Ascending aorta (tissue), 2 donors: ENCODE measurements around the gene RUNX2. TPM values are rescaled to one million over a fixed set of nuclear protein-coding genes. Genes with fewer than 3 reads are reported as not detected.

Experiments
- DNase-seq, 2 donors: peaks; one replicate each; pipeline ENCODE4 v3.0.0-alpha.2; 2019; ENCODE audit warnings: low spot score in 2 of 2
- H3K27ac ChIP-seq, 2 donors: fragments of 200-600 bp; sonication (generic); one replicate each; pipeline ENCODE4 v1.5.1; 2016 to 2017; ENCODE audit warnings: mild to moderate bottlenecking in 1 of 2
- H3K27me3 ChIP-seq: fragments of 200-600 bp; sonication (generic); one replicate; pipeline ENCODE4 v1.5.1; 2017
- H3K36me3 ChIP-seq, 2 donors: fragments of 200-600 bp; sonication (generic); one replicate each; pipeline ENCODE4 v1.5.1; 2016
- H3K4me1 ChIP-seq, 2 donors: fragments of 200-600 bp; sonication (generic); one replicate each; pipeline ENCODE4 v1.5.1; 2016 to 2017; ENCODE audit warnings: mild to moderate bottlenecking in 1 of 2
- H3K4me3 ChIP-seq, 2 donors: fragments of 200-600 bp; sonication (generic); one replicate each; pipeline ENCODE4 v1.5.1; 2016 to 2017; ENCODE audit warnings: mild to moderate bottlenecking in 1 of 2
- H3K9me3 ChIP-seq, 2 donors: fragments of 200-600 bp; sonication (generic); one replicate each; pipeline ENCODE4 v1.5.1; 2016
- intact Hi-C: fragments of 100-400 bp; cut with DNase I; formaldehyde crosslinking; loops from one replicate; pipeline ENCODE4 v1.15.1; 2023
- total RNA-seq: library from RNA; depleted of rRNA; stranded (reverse); fragments of >200 nt; gene quantifications from one replicate; pipeline ENCODE4 v1.1.0, GENCODE V29; 2016
- TF ChIP-seq, protein P1 (sequence below), 3 experiments: fragments of 200-600 bp in 2 of 3; fragments of 450-650 bp in 1 of 3; sonication (generic) in 2 of 3; IDR thresholded peaks; one replicate each; pipeline ENCODE4 v1.5.1; 2016 to 2019; ENCODE audit warnings: antibody characterized with exemption in 3 of 3, mild to moderate bottlenecking in 1 of 3, moderate library complexity in 1 of 3

The RUNX2 gene
- total RNA-seq, 1 donor from 2014 or later = 0.21 TPM

DNA sequence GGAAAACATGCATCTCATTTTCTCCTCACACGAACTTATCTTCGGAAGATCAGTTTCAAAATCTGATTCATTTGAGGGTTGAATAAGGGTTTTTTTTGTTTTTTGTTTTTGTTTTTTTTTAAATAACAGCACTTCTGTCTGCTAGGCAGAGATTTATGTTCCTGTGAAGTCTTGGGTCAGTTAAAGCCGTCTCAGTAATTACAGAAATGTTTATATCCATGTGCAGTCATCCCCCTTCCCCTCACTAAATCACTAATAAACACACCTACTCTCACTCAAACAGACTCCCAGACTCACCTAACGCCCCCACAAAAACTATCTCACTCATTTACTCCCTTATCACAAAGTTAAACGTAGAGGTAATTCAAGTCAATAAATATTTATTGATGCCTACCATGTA lies 263.8 kb downstream of the RUNX2 start:
- H3K27me3 ChIP-seq = no peaks in the 10 kb centered on the region
- no peaks in the 10 kb centered on the region for H3K9me3 ChIP-seq
- TF ChIP-seq, protein P1, sequence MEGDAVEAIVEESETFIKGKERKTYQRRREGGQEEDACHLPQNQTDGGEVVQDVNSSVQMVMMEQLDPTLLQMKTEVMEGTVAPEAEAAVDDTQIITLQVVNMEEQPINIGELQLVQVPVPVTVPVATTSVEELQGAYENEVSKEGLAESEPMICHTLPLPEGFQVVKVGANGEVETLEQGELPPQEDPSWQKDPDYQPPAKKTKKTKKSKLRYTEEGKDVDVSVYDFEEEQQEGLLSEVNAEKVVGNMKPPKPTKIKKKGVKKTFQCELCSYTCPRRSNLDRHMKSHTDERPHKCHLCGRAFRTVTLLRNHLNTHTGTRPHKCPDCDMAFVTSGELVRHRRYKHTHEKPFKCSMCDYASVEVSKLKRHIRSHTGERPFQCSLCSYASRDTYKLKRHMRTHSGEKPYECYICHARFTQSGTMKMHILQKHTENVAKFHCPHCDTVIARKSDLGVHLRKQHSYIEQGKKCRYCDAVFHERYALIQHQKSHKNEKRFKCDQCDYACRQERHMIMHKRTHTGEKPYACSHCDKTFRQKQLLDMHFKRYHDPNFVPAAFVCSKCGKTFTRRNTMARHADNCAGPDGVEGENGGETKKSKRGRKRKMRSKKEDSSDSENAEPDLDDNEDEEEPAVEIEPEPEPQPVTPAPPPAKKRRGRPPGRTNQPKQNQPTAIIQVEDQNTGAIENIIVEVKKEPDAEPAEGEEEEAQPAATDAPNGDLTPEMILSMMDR (IDR thresholded peaks at IDR 0.05) = no peak
- DNase-seq = no peak
- no peak overlapping the region for H3K4me3 ChIP-seq
- H3K27ac ChIP-seq = no peak overlapping the region
- H3K36me3 ChIP-seq = no peaks in the 10 kb centered on the region
- intact Hi-C loops = no loop called here
- H3K4me1 ChIP-seq = peaks cover 0 to 2% of the 10 kb centered on the region in 2 donors

DNA sequence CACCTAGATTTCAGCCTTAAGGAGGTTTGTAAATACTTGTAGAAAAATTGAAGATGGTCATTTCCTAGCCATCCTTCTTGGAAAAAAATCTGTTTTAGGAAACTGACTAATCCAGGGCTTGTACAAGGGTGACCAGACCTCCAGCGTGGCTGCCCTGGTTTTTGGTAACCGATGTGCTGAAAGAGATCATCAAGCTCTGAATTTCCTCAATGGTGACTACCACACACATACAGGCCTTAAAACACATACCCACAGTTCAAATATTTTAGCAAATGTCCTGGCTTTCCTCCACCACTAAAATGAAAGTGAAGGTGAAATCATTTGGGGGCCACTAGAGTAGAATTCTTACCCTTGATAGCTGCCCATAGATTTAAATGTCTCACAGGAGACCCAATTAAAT lies 264.9 kb downstream of the RUNX2 start:
- no peaks in the 10 kb centered on the region for H3K9me3 ChIP-seq
- H3K4me1 ChIP-seq = peaks cover 0 to 2% of the 10 kb centered on the region in 2 donors
- H3K4me3 ChIP-seq = no peak overlapping the region
- no peak for DNase-seq
- TF ChIP-seq, protein P1 (IDR thresholded peaks at IDR 0.05) = no peak
- H3K36me3 ChIP-seq = no peaks in the 10 kb centered on the region
- intact Hi-C loops = no loop called here
- no peaks in the 10 kb centered on the region for H3K27me3 ChIP-seq
- no peak overlapping the region for H3K27ac ChIP-seq

DNA sequence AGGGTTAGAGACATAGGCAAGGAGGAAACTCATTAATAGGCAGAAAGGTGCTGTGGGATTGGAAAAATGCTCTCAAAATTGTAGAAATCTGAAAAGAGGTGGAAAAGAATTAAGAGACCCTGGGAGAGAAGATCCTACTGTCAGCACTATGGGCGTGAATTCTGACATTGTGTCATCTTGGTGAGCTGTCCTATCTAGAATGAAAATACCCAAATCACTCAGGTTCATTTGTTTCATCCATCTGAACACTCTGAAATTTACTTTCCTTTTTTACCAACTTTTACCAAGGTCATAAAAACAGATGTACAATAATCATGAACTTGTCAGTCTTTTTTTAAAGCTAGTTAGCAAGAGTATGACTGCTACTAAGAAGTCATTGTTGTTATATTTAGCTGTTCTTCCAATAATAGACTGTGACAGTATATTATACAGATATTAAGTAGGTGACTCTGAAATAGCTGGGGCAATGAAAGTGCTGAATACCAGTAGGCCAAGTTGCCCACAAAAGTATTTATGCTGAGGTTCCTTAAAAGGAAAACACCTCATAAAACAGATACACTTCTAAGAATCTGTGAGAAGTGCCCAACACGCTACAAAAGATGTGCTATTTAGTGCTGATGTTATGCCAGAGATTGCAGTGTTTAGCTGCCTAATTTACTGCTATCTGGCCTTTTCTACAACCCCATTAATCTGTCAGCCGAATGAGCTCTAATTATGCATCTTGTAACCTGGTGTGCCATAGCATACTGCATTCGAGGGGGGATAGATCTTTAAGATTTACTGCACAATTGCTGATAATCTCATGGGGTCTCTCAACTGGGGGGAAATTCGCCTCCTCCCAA lies 267.1 kb downstream of the RUNX2 start:
- intact Hi-C loops = no loop called here
- Histone ChIP-seq H3K36me3 (no peaks in the 10 kb centered on the region), H3K4me3 (no peak overlapping the region), H3K4me1 (peaks cover 0 to 2% of the 10 kb centered on the region in 2 donors), H3K27ac (no peak overlapping the region), H3K9me3 (no peaks in the 10 kb centered on the region), H3K27me3 (no peaks in the 10 kb centered on the region)
- no peak for DNase-seq
- TF ChIP-seq, protein P1 (IDR thresholded peaks at IDR 0.05) = no peak

DNA sequence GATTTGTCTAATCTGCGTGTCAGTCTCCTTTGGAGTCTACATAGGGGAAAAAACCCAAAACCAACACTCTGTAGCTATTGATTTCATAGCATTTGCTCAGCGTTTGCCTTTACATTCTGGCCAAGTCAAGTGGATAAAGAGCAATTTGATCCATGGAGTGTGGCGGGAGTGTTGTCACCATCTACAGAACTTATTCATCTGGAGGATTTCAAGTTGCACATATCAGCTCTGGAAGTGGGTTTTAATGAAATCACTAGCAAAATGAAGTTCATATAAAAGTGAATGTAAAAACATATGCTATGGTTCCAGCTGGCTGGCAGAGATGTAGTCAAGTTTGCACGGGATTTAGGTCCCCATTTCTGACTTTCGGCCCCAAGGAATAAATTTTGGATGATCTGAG lies 269.3 kb downstream of the RUNX2 start:
- intact Hi-C loops = no loop called here
- no peaks in the 10 kb centered on the region for H3K4me1 ChIP-seq
- no peaks in the 10 kb centered on the region for H3K27me3 ChIP-seq
- H3K27ac ChIP-seq = no peak overlapping the region
- TF ChIP-seq, protein P1 (IDR thresholded peaks at IDR 0.05) = no peak
- no peaks in the 10 kb centered on the region for H3K36me3 ChIP-seq
- no peaks in the 10 kb centered on the region for H3K9me3 ChIP-seq
- no peak overlapping the region for H3K4me3 ChIP-seq
- DNase-seq = no peak

GRCh38 chr6:45599053-45599452 lies 270.9 kb downstream of the RUNX2 start:
- no peak overlapping the region for H3K27ac ChIP-seq
- H3K27me3 ChIP-seq = no peaks in the 10 kb centered on the region
- no peak for DNase-seq
- intact Hi-C loops = no loop called here
- TF ChIP-seq, protein P1 (IDR thresholded peaks at IDR 0.05) = no peak
- H3K4me3 ChIP-seq = no peak overlapping the region
- no peaks in the 10 kb centered on the region for H3K36me3 ChIP-seq
- H3K4me1 ChIP-seq = no peaks in the 10 kb centered on the region
- no peaks in the 10 kb centered on the region for H3K9me3 ChIP-seq
